GM19463 (cell line): ENCODE data around the gene C19orf25.

ENCODE experiments used
- ATAC-seq: cut with Tn5 transposase; IDR thresholded peaks from one replicate; pipeline ENCODE4 v1.9.1; 2021; ENCODE audit warnings: mild to moderate bottlenecking, moderate library complexity; ENCODE audit not compliant: unreplicated experiment

Gene C19orf25

DNA sequence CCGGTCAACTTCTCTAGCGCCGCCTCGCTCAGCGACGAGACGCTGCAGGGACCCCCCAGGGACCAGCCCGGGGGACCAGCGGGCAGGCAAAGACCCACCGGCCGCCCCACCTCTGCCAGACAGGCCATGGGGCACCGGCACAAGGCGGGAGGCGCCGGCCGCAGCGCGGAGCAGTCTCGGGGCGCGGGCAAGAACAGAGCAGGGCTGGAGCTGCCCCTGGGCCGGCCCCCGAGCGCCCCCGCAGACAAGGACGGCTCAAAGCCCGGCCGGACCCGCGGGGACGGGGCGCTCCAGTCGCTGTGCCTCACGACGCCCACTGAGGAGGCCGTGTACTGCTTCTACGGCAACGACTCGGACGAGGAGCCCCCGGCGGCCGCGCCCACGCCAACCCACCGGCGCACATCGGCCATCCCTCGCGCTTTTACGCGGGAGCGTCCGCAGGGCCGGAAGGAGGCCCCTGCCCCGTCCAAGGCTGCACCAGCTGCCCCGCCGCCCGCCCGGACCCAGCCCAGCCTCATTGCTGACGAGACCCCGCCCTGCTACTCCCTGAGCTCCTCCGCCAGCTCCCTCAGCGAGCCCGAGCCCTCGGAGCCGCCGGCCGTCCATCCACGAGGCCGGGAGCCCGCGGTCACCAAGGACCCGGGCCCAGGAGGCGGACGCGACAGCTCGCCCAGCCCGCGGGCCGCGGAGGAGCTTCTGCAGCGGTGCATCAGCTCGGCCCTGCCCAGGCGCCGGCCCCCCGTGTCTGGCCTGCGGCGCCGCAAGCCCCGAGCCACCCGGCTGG is 11.3 kb downstream of the C19orf25 start:
- no peak for ATAC-seq

DNA sequence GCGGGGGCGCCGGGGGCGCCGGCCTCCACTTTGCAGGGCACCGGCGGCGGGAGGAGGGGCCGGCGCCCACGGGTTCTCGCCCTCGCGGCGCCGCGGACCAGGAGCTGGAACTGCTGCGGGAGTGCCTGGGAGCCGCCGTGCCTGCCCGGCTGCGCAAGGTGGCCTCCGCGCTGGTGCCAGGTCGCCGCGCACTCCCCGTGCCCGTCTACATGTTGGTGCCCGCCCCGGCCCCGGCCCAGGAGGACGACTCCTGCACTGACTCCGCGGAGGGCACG is 11.9 kb downstream of the C19orf25 start:
- ATAC-seq, result no peak

DNA sequence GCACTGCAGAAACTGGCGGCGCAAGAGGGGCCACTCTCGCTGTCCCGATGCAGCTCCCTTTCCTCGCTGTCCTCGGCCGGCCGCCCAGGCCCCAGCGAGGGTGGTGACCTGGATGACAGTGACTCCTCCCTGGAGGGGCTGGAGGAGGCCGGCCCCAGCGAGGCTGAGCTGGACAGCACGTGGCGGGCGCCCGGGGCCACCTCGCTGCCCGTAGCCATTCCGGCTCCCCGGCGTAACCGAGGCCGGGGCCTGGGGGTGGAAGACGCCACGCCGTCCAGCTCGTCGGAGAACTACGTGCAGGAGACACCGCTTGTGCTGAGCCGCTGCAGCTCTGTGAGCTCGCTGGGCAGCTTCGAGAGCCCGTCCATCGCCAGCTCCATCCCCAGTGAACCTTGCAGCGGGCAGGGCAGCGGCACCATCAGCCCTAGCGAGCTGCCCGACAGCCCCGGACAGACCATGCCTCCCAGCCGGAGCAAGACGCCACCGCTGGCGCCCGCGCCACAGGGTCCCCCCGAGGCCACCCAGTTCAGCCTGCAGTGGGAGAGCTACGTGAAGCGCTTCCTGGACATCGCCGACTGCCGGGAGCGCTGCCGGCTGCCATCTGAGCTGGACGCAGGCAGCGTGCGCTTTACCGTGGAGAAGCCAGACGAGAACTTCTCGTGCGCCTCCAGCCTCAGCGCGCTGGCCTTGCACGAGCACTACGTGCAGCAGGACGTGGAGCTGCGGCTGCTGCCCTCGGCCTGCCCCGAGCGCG is 12.4 kb downstream of the C19orf25 start:
- no peak for ATAC-seq

DNA sequence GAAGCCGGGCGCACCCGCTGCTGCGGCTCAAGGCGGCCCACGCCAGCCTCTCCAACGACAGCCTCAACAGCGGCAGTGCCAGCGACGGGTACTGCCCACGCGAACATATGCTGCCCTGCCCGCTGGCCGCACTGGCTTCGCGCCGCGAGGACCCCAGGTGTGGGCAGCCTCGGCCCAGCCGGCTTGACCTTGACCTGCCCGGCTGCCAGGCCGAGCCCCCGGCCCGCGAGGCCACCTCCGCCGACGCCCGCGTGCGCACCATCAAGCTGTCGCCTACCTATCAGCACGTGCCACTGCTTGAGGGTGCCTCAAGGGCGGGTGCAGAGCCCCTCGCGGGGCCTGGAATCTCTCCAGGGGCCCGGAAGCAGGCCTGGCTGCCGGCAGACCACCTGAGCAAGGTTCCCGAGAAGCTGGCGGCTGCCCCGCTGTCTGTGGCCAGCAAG is 13.0 kb downstream of the C19orf25 start:
- ATAC-seq, result no peak

DNA sequence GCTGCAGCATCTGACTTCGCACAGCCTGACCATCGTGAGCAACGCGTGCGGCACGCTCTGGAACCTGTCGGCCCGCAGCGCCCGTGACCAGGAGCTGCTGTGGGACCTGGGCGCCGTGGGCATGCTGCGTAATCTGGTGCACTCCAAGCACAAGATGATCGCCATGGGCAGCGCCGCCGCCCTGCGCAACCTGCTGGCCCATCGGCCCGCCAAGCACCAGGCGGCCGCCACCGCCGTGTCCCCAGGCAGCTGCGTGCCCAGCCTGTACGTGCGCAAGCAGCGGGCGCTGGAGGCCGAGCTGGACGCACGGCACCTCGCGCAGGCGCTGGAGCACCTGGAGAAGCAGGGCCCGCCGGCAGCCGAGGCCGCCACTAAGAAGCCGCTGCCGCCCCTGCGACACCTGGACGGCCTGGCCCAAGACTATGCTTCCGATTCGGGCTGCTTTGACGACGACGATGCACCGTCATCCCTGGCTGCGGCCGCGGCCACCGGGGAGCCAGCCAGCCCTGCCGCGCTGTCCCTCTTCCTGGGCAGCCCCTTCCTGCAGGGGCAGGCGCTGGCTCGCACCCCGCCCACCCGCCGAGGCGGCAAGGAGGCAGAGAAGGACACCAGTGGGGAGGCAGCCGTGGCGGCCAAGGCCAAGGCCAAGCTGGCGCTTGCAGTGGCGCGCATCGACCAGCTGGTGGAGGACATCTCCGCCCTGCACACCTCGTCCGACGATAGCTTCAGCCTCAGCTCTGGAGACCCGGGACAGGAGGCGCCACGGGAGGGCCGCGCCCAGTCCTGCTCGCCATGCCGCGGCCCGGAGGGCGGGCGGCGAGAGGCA is 13.6 kb downstream of the C19orf25 start:
- no peak for ATAC-seq

DNA sequence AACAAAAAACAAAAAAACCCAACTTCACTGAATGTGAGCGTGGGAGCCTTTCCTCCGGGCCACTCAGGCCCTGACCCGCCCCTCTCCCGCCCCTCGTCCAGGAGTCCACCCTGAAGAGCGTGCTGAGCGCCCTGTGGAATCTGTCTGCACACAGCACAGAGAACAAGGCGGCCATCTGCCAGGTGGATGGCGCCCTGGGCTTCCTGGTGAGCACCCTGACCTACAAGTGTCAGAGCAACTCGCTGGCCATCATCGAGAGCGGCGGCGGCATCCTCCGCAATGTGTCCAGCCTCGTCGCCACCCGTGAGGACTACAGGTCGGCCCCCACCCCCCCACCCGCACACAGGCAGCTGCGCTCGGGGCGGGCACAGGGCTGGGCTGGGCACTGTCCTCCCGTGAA is 17.2 kb downstream of the C19orf25 start:
- no peak for ATAC-seq

DNA sequence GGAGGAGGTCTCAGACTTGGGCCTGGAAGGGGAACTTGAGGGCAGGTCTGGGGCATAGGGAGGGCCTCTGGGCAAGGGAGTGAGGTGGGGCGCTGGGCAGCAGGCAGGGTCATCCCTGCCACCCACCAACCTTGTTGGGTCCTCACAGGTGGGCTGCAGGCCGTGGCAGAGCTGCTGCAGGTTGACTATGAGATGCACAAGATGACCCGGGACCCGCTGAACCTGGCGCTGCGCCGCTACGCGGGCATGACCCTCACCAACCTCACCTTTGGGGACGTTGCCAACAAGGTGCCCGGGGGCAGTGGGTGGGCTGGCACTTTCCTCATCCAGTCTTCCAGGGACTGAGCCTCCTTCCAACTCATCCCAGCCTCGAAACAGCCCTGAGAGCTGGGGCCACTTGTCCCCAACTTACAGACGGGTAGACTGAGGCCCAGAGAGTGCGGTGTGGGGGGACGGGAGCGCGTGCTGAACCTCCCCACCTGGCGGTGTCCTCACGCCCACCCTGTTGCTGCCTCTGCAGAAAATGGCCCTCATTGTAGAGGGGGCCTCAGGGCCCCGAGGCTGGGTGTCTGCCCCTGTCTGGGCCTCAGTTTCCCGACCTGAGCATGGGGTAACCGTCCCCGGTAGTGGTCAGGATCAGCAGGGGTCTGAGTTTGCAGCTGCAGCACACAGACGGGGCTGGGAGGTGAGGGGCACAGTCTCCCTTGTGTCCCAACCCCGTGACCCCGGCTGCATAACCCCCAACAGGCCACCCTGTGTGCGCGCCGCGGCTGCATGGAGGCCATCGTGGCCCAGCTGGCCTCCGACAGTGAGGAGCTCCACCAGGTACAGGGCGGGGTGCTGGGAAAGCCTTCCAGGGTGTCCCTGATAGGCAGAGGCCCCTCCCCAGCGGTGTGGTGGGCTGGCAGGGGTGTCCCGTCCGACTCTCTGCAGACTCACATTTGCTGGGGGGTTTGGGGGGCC is 18.7 kb downstream of the C19orf25 start:
- no peak for ATAC-seq

DNA sequence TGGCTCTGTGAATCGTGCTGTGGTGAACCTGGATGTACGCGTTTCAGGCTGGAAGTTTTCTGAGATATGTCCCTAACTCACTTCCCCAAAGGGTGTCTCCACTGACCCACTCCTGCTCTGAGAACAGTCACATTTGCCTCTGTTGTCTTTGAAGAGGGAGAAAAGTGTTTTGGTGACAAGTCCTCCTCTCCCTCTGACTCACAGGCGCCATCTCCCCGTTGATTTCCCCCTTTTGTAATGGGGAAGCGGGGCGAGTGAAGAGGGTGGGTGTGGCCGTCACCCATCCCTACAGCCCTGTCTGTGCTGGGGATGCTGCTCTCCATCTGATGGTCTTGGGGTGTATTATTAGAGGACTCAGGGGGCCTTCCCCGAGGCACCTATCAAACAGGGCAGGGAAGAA is 19.5 kb downstream of the C19orf25 start:
- ATAC-seq, result no peak

DNA sequence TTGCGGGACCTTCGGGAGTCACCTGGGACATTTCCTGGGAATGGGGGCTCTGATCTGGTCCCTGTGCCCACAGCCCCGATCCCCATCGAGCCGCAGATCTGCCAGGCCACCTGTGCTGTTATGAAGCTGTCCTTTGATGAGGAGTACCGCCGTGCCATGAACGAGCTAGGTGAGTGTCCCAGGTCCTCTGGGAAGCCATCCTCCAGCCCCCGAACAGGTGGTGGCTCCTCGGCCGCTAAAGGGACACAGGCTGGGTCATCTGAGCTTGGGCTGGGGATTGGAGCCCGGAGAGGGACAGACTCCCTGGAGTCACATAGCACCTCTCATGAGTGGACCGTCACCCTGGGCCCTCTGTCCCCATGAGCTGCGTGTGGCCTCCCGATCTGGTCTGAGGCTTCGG is 21.1 kb downstream of the C19orf25 start:
- ATAC-seq, result no peak

DNA sequence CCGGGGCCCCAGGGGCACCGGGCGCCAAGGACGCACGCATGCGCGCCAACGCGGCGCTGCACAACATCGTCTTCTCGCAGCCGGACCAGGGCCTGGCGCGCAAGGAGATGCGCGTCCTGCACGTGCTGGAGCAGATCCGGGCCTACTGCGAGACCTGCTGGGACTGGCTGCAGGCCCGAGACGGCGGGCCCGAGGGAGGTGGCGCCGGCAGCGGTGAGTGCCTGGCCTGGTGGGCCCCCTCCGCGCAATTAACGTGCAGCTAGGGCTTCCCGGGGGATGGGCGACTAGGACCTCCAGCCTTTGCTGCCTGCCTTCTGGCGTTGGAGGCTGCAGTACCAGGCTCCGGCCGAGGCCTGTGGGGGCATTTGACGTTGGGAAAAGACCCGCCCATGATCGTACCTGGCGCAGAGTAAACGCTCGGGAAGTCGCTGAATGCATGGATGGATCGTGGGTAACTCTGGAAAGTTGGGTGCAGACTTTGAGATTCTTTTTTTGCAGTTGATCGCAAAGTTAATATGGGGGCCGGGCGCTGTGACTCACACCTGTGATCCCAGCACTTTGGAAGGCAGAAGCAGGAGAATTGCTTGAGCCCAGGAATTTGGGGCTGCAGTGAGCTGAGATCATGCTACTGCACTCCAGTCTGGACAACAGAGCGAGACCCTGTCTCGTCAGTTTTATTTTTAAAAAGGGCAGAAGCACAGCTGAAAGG is 21.8 kb downstream of the C19orf25 start:
- ATAC-seq, result no peak

DNA sequence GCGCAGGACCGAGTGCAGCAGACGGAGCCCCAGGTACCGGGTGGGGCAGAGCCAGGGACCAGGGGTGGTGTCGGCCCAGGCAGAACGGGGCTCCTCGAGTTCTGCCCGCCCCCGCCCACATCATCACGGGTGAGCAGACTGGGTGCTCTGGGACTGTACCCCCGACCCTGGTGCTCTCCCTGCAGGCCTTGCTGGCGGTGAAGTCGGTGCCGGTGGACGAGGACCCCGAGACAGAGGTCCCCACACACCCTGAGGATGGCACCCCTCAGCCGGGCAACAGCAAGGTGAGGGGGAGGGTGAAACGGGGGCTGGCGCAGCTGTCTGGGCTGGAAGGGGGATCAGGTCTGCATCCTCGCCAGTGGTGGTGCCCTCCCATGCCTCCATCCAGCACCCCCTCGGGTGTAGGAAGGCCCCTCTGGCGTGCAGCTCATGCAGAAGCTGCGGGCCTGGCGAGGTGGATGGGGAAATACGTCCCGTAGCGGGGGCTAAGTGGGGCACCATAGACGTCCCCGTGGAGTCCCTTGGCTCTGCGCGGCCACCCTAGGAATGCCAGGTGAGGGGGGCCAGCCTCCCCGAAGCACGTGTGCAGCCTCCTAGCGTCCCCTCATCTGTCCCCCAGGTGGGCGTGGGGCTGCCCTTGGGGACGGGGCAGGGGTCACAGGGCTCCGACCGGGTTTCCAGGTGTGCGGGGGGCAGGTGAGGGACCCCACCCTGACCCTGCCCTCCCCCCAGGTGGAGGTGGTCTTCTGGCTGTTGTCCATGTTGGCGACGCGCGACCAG is 22.7 kb downstream of the C19orf25 start:
- ATAC-seq, result no peak

DNA sequence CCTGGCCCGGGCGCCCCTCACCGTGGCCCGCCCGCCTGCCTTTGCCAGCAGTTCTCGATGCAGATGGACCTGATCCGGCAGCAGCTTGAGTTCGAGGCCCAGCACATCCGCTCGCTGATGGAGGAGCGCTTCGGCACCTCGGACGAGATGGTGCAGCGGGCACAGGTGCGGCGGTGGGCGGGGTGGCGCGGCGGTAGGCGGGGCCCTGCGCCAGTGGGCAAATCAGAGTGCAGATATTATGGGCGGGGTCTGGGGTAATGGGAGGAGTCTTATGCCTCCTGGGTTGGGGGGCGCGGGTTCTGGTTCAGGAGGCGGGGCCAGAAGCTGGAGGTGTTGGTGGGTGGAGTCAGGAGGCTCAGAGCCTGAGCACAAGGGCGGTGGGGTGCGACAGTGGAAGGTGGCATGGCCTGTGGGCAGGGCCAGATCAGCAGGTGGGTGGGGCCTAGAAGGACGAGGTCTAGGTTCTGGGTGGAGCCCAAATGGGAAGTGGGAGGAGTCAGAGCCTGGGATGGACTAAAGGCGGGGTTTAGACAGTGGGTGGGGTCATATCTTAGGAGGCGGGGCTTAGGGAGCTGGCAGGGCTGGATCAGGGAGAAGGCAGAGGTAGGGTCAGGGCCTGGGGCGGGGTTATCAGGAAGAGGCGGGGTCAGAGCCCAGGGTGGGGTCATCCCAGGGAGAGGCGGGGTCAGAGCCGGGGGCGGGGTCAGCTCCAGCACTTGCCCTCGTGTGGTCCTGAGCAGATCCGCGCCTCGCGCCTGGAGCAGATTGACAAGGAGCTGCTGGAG is 23.5 kb downstream of the C19orf25 start:
- no peak for ATAC-seq

DNA sequence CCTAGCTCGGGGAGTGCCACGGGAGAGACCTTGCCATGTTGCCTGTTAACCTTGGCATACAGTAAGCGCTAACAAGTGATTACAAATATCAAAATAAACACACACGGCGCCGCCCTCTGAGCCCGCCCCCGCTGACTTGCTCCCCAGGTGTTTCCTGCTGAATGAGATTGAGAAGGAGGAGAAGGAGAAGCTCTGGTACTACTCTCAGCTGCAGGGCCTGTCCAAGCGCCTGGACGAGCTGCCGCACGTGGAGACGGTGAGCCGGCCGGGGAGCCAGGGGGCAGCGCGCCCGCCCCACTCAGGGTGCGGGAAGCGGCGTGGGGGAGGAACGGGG is 24.0 kb downstream of the C19orf25 start:
- no peak for ATAC-seq

DNA sequence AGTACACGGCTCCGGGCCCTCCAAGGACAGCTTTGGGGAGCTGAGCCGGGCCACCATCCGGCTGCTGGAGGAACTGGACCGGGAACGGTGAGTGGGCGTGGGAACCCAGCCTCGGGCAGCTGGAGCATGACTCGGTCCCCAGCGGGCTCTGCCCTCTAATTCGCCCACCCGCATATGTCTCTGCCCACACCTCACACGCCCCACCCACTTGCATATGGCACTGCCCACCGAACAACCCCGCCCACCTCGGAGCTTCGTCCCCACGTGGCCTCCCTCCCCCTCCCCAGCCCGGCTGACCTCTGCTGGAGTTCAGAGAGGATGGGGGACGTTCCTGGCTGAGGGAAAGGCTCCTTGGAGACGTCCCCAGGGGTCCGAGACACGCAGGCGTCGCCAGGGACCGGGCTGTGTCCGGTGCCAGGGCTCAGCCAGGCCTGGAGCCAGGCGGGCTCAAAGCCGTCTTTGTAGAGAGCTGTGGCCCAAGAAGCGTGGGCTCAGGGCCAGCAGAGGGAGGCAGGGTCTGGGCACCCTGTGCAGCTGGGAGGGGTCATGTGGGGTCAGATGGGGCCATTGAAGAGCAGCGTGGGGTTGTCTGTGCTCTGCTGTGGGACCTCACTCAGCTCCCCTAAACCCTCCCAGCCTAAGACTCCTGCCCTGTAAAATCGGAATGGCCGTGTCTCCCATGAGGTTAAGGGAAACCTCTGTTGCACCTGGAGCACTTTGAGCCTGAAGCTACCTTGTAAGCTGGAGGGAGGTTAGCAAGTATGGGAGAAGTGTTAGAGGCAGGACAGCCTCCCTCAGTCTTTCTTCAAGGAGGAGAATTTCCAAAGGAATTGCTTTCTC is 25.3 kb downstream of the C19orf25 start:
- no peak for ATAC-seq

DNA sequence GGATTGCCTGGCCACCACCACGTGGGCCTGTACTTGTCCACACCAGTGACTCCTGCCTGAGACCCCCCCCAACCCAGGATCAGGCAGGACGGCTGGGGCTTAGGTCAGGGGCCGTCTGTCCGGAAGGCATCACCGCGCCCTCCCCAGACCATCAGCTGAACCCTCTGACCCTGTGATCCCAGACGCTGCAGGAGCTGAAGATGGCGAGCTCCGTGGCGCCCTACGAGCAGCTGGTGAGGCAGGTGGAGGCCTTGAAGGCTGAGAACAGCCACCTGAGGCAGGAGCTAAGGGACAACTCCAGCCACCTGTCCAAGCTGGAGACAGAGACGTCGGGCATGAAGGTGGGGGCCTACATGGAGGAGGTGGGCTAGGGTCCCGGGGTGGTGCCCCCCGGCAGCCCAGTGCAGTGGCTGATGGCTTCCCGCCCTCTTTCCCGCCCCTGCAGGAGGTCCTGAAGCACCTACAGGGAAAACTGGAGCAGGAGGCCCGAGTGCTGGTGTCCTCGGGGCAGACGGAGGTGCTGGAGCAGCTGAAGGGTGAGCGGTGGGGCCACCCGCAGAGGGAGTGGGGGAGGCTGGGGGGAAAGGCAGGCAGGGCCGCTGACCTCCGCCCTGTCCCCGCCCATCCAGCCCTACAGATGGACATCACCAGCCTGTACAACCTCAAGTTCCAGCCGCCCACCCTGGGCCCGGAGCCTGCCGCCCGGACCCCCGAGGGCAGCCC is 26.1 kb downstream of the C19orf25 start:
- no peak for ATAC-seq

DNA sequence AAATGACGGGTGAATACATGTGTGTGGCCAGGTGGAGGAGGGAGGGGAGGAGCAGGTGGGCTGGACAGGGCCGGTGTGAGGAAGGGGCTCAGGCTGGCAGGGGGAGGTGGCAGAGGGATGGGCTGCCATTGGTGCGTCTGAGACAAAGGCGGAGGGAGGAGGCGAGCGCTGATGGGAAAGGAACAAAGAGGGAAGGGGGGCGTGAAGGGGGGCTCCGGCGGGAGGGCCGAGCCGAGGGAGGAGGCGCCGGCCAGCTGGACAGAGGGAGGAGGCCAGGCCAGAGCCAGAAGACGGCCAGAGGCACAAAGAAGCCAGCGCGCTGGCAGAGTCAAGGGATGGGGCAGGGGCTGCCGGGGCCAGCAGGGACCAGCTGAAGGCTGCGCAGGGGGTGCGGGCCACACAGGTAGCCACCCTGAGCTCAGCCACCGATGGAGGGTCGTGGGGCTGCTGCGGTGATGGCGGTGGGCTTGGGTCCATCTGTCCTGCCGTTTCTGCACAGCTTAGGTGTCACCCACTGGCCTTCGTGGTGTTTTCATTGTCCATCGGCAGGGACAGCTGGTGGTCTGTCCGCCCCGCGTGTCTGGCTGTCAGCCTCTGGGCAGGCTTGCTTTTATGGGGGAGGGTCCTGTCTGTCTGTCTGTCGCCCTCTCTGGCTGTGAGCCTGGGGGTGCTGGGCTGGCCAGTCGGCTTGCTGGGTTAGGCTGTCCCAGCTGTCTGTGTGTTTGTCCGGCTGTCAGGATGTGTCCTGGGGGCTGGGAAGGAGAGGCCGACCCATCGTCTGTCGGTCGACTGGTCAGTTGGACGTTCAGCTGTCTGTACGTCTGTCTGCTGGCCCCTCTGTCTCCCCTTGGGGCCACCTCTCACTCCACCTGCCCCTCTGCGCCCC is 26.9 kb downstream of the C19orf25 start:
- ATAC-seq, result no peak
